ENCODE data around the gene MAGOH. TPM values are rescaled to one million over a fixed set of nuclear protein-coding genes. Genes with fewer than 3 reads are reported as not detected.

MAGOH gene
- total RNA-seq, 2 donors from 2014 or later: 34.0 to 49.7 TPM

DNA sequence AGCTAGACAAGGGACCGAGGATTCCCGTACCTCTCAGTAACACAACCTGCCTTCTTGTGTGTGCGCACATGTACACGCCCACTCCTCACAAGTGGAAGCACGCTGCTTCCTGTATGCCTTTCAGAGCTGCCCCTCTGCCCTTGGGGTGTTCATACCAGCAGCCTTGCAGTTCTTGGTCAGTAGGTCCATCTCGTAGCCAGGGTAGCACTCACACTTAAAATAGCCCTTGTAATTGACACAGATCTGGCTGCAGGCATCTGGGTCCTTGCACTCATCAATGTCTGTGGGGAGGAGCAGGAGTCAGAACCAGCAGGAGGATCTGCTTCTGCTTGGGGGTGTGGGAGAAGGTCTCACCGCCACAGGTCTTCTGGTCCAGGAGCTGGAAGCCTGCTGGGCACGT lies 32.6 kb upstream of the MAGOH start:
- Histone ChIP-seq H3K27ac (no peak overlapping the region), H3K27me3 (no peaks in the 10 kb centered on the region), H3K9me3 (no peaks in the 10 kb centered on the region), H3K4me3 (no peak overlapping the region), H3K36me3 (no peaks in the 10 kb centered on the region), H3K4me1 (no peaks in the 10 kb centered on the region), H3K9ac (ENCODE audit: low read depth in 2 of 2, low read length in 2 of 2) (no peak overlapping the region)
- no peak for DNase-seq
- TF ChIP-seq, protein P1, sequence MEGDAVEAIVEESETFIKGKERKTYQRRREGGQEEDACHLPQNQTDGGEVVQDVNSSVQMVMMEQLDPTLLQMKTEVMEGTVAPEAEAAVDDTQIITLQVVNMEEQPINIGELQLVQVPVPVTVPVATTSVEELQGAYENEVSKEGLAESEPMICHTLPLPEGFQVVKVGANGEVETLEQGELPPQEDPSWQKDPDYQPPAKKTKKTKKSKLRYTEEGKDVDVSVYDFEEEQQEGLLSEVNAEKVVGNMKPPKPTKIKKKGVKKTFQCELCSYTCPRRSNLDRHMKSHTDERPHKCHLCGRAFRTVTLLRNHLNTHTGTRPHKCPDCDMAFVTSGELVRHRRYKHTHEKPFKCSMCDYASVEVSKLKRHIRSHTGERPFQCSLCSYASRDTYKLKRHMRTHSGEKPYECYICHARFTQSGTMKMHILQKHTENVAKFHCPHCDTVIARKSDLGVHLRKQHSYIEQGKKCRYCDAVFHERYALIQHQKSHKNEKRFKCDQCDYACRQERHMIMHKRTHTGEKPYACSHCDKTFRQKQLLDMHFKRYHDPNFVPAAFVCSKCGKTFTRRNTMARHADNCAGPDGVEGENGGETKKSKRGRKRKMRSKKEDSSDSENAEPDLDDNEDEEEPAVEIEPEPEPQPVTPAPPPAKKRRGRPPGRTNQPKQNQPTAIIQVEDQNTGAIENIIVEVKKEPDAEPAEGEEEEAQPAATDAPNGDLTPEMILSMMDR (IDR thresholded peaks at IDR 0.05): no peak
- intact Hi-C loops (cut with DNase I): no loop called here

DNA sequence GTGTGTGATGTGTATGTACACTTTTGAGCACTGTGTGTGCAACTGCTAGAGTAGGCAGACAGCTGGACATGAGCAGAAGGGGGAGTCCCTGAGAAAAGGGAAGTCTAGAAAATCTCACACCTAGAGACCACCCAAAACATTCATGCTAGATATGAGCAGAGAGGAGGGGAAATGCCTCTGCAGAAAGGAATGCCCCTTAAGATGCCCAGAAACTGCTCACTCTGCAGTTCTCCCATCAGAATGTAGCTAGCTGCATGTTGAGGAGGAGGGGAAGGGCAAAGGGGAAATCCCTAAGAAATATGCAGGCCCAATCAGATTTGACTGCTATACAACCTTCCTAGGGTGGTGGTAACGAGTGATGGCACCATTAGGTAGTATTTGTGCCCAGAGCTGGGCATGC lies 31.8 kb upstream of the MAGOH start:
- Histone ChIP-seq H3K9ac (ENCODE audit: low read depth in 2 of 2, low read length in 2 of 2) (no peak overlapping the region), H3K27me3 (no peaks in the 10 kb centered on the region)
- intact Hi-C loops (cut with DNase I): no loop called here

DNA sequence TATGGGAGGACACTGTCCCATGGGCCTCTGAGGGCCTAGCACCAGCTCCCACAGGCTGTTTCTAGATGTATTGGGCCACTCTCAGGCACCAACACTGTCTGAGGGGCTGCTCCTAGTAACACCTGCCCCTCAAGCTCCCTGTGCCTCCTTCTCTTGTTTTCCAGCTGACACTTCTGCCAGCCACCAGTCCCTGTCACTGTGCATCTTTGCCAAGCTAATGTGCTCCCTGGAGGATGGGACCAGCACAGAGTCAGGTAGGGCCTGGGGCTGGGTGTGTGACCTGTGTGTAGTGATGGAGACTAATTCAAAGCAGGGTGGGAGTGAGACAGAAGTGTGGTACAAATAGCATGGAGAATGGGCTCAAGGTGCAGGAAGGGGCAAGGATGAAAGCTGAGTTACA lies 29.4 kb upstream of the MAGOH start:
- Histone ChIP-seq H3K4me3 (no peak overlapping the region), H3K9me3 (no peaks in the 10 kb centered on the region), H3K4me1 (no peaks in the 10 kb centered on the region), H3K36me3 (no peaks in the 10 kb centered on the region), H3K27me3 (no peaks in the 10 kb centered on the region), H3K9ac (ENCODE audit: low read depth in 2 of 2, low read length in 2 of 2) (no peak overlapping the region), H3K27ac (no peak overlapping the region)
- TF ChIP-seq, protein P1 (IDR thresholded peaks at IDR 0.05): no peak
- DNase-seq: no peak
- intact Hi-C loops (cut with DNase I): no loop called here

More for the DNA sequence above, 31.8 kb upstream of the MAGOH start:
- Histone ChIP-seq H3K4me3 (no peak overlapping the region), H3K9me3 (no peaks in the 10 kb centered on the region), H3K27ac (no peak overlapping the region), H3K4me1 (no peaks in the 10 kb centered on the region), H3K36me3 (no peaks in the 10 kb centered on the region)
- TF ChIP-seq, protein P1 (IDR thresholded peaks at IDR 0.05): no peak
- no peak for DNase-seq

DNA sequence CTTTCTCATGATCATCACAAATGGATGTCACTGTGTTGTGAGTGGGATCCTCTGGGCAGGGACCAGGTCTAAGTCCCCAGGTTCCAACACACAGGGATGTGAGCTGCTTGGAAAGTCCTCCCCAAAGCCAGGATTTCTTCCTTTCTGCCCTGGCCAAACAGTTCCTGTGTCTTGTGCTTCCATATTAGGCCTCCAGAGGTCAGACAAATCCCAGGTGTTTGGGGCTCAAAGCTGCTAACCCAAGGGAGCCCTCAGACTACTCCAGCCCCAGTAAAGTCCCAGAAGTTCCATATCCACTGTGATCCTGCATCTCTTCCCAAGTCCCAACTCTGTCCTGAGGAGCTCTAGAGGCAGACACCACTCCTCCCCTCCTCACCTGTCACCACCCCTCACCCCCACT lies 27.7 kb upstream of the MAGOH start:
- TF ChIP-seq, protein P1 (IDR thresholded peaks at IDR 0.05): no peak
- no peak for DNase-seq
- H3K27me3 ChIP-seq: no peaks in the 10 kb centered on the region
- no peaks in the 10 kb centered on the region for H3K9me3 ChIP-seq
- H3K4me3 ChIP-seq: no peak overlapping the region
- no peak overlapping the region for H3K27ac ChIP-seq
- H3K9ac ChIP-seq (ENCODE audit: low read depth in 2 of 2, low read length in 2 of 2): no peak overlapping the region
- intact Hi-C loops (cut with DNase I): no loop called here
- no peaks in the 10 kb centered on the region for H3K36me3 ChIP-seq
- H3K4me1 ChIP-seq: no peaks in the 10 kb centered on the region

DNA sequence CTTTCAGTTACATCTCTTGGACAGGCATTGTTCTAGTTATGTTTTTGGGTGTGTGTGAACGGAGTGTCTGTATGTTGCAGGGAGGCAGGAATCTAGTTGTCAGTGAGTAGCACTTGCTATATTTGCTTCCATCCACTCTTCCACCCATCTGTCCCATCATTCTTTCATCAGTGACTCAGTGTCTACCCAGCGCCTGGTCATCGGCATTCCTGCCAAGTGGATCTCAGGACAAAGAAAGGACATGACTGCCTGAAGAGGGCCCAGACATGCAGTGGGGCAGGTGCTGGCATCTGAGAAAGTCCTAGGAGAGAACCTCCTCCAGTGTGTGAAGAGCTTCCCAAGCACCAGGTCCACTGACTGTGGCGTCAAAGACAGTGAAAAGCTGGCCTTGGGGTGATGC lies 27.3 kb upstream of the MAGOH start:
- Histone ChIP-seq H3K9me3 (no peaks in the 10 kb centered on the region), H3K4me3 (no peak overlapping the region)

More for the DNA sequence above, 27.3 kb upstream of the MAGOH start:
- no peak for DNase-seq
- no peaks in the 10 kb centered on the region for H3K4me1 ChIP-seq
- TF ChIP-seq, protein P1 (IDR thresholded peaks at IDR 0.05): no peak
- no peaks in the 10 kb centered on the region for H3K27me3 ChIP-seq
- H3K36me3 ChIP-seq: no peaks in the 10 kb centered on the region
- no peak overlapping the region for H3K27ac ChIP-seq
- H3K9ac ChIP-seq (ENCODE audit: low read depth in 2 of 2, low read length in 2 of 2): no peak overlapping the region
- intact Hi-C loops (cut with DNase I): no loop called here

Data from colonic mucosa (tissue), 4 donors.